Left lobe of liver (tissue), 1 donor: ENCODE data around the gene CAPS2. TPM values are rescaled to one million over a fixed set of nuclear protein-coding genes. Genes with fewer than 3 reads are reported as not detected.

Experiments
- total RNA-seq: library from RNA; stranded (reverse); gene quantifications from one replicate; pipeline ENCODE4 v1.2.1, GENCODE V29; 2021
- donor health status: DM: no; HTN: yes; CAD: no.

Gene CAPS2
- total RNA-seq, 1 donor from 2014 or later: 4.1 TPM

Other genes with a start within 250 kb of the CAPS2 start
- 0.08 TPM for gene KCNC2, start 120.5 kb downstream of the CAPS2 start, total RNA-seq
- not detected for gene GLIPR1L1, start 4.3 kb upstream of the CAPS2 start, total RNA-seq
- gene GLIPR1L2, start 60.8 kb upstream of the CAPS2 start, total RNA-seq: 0.28 TPM
- 3.1 TPM for gene GLIPR1, start 150.4 kb upstream of the CAPS2 start, total RNA-seq
- gene KRR1, start 181.3 kb upstream of the CAPS2 start, total RNA-seq: 18.7 TPM